ENCODE data around the gene SLC25A10.

The SLC25A10 gene

GRCh38 chr17:81712468-81713003, 452 bp downstream of the SLC25A10 start:
- TF ChIP-seq, protein P1, sequence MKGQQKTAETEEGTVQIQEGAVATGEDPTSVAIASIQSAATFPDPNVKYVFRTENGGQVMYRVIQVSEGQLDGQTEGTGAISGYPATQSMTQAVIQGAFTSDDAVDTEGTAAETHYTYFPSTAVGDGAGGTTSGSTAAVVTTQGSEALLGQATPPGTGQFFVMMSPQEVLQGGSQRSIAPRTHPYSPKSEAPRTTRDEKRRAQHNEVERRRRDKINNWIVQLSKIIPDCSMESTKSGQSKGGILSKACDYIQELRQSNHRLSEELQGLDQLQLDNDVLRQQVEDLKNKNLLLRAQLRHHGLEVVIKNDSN (IDR thresholded peaks at IDR 0.05), result no peak
- TF ChIP-seq TCF12 (IDR thresholded peaks at IDR 0.05; ENCODE audit: low read depth) (no peak), NFIC (IDR thresholded peaks at IDR 0.05) (no peak), ZBTB7A (IDR thresholded peaks at IDR 0.05; ENCODE audit: low read depth) (no peak), EGR1 (IDR thresholded peaks at IDR 0.05) (no peak), TEAD4 (IDR thresholded peaks at IDR 0.05) (no peak), CEBPB (IDR thresholded peaks at IDR 0.05) (no peak), FOXM1 (IDR thresholded peaks at IDR 0.05; ENCODE audit: borderline replicate concordance, low read depth) (no peak), EP300 (IDR thresholded peaks at IDR 0.05; ENCODE audit: borderline replicate concordance) (no peak), MAX (IDR thresholded peaks at IDR 0.05) (no peak; the same call in 1 of the 2 replicates), TAF1 (IDR thresholded peaks at IDR 0.05; ENCODE audit: low read depth) (no peak), RAD21 (IDR thresholded peaks at IDR 0.05; ENCODE audit: low read depth) (no peak; the same call in 1 of the 2 replicates), YY1 (IDR thresholded peaks at IDR 0.05; ENCODE audit: low read depth) (no peak), CREB1 (IDR thresholded peaks at IDR 0.05; ENCODE audit: low read depth) (no peak)
- TF ChIP-seq, protein P2, sequence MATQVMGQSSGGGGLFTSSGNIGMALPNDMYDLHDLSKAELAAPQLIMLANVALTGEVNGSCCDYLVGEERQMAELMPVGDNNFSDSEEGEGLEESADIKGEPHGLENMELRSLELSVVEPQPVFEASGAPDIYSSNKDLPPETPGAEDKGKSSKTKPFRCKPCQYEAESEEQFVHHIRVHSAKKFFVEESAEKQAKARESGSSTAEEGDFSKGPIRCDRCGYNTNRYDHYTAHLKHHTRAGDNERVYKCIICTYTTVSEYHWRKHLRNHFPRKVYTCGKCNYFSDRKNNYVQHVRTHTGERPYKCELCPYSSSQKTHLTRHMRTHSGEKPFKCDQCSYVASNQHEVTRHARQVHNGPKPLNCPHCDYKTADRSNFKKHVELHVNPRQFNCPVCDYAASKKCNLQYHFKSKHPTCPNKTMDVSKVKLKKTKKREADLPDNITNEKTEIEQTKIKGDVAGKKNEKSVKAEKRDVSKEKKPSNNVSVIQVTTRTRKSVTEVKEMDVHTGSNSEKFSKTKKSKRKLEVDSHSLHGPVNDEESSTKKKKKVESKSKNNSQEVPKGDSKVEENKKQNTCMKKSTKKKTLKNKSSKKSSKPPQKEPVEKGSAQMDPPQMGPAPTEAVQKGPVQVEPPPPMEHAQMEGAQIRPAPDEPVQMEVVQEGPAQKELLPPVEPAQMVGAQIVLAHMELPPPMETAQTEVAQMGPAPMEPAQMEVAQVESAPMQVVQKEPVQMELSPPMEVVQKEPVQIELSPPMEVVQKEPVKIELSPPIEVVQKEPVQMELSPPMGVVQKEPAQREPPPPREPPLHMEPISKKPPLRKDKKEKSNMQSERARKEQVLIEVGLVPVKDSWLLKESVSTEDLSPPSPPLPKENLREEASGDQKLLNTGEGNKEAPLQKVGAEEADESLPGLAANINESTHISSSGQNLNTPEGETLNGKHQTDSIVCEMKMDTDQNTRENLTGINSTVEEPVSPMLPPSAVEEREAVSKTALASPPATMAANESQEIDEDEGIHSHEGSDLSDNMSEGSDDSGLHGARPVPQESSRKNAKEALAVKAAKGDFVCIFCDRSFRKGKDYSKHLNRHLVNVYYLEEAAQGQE (IDR thresholded peaks at IDR 0.05; ENCODE audit: low read depth), result no peak

- no peak for TF ChIP-seq CEBPB (IDR thresholded peaks at IDR 0.05)
- TF ChIP-seq, protein P2 (IDR thresholded peaks at IDR 0.05; ENCODE audit: low read depth), result no peak
- TF ChIP-seq CREB1 (IDR thresholded peaks at IDR 0.05; ENCODE audit: low read depth), result no peak
- no peak for TF ChIP-seq ZBTB7A (IDR thresholded peaks at IDR 0.05; ENCODE audit: low read depth)
- TF ChIP-seq EGR1 (IDR thresholded peaks at IDR 0.05), result no peak
- TF ChIP-seq MAX (IDR thresholded peaks at IDR 0.05), result no peak
- TF ChIP-seq NFIC (IDR thresholded peaks at IDR 0.05), result no peak
- no peak for TF ChIP-seq RAD21 (IDR thresholded peaks at IDR 0.05; ENCODE audit: low read depth)
- no peak for TF ChIP-seq TCF12 (IDR thresholded peaks at IDR 0.05; ENCODE audit: low read depth)
Observed at GRCh38 chr17:81713004-81713555, 996 bp downstream of the SLC25A10 start.

DNA sequence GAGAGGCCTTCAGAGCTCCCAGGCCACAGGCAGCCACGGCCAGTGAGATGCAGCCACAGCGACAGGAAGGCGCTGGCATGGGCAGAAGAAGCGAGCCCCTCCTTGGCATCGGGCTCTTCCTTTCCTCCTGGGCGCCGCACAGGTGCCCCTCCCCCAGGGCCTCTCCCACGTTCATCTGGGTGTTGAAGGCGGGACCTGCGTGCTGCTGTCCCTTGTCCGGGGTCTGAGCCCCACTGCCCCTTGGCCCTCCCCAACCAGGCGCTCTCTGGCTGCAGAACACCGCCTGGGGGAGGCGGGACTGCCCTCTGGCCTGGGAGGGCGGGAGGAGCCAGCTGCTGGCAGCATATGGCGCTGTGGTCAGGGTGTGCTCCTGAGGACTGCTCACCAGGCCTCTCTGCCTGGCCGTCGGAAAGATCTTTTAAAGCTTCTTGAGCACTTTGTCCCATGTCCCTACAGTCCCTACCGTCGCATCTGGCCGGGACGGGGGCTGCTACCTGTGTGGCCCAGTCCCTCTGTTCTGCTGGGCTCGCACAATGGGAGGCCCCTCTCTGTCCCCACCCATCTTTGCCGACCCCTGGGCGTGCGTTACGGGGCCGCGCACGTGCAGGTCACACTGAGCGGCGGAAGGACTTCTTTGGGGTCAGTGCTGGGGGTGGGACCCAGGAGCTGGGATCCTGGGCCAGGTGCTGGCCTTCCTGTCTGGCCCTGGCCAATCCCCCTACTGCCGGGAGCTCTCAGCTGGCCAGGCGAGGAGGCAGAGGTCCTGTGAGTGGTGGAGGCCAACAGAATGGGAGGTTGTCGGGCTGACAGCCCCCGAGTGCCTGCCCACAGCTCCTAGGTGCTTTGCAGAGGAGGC, 1.7 kb downstream of the SLC25A10 start:
- TF ChIP-seq CEBPB (IDR thresholded peaks at IDR 0.05) (no peak), RAD21 (IDR thresholded peaks at IDR 0.05; ENCODE audit: low read depth) (no peak), FOXM1 (IDR thresholded peaks at IDR 0.05; ENCODE audit: borderline replicate concordance, low read depth) (no peak), NFIC (IDR thresholded peaks at IDR 0.05) (no peak), TEAD4 (IDR thresholded peaks at IDR 0.05) (no peak), ZBTB7A (IDR thresholded peaks at IDR 0.05; ENCODE audit: low read depth) (no peak; the same call in 1 of the 2 replicates)

DNA sequence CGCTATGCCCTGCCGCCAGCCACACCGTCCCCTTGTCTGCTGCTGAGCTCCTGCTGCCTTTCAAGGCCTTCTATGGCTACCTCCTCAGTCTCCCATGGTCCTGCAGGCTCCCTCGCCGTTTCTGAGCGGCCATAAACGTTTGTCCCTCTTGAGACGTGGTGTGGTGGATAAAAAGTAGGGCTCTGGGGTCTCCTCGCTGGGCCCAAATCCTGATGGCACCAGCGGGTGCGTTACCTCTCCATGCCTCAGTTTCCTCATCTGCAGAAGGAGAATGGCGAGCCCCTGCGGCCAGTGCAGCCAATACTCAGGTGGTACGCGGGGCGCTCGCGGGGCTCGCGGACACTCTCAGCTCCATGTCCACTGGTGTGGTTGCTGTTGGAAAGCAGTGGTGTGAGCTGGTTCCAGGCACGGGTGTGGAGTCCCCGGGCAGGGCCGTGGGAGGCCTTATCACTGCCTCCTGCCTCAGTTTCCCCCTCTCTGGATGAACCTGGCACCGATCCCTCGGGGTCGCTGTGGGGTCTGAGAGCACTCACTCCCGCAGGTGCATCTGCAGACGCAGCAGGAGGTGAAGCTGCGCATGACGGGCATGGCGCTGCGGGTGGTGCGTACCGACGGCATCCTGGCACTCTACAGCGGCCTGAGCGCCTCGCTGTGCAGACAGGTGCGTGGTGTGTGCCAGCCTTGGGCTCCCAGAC, 2.5 kb downstream of the SLC25A10 start:
- TF ChIP-seq NFIC (IDR thresholded peaks at IDR 0.05) (no peak), TCF12 (IDR thresholded peaks at IDR 0.05; ENCODE audit: low read depth) (no peak), CREB1 (IDR thresholded peaks at IDR 0.05; ENCODE audit: low read depth) (no peak)

DNA sequence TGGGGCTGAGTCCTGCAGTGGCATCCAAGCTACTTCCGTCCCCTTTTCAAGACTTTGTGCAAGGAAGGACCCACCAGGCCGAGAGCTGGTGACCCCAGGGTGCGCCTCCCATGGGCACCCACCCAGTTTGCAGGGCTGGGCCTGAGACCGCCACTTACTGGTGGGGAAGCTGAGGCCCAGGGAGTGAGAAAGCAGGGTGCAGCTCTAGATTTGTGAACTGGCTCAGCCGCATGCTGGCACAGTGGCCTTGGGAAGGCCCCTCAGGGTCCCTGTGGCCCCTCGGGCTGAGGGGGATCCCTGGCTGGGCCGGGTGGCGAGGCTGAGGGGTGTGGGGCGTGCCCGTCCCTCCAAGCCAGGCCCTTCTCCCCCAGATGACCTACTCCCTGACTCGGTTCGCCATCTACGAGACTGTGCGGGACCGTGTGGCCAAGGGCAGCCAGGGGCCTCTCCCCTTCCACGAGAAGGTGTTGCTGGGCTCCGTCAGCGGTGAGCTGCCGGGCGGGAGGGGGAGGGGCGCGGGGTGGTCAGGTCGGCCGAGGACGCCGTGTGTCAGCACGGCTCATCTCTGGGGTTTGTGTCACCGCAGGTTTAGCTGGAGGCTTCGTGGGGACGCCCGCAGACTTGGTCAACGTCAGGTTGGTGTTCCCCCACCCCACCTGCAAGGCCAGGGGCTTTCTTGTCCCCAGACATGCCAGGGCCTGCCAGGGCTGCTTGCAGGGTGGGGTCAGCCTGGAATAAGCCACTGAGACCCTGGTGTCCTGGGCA, 3.2 kb downstream of the SLC25A10 start:
- TF ChIP-seq NFIC (IDR thresholded peaks at IDR 0.05) (no peak), FOXM1 (IDR thresholded peaks at IDR 0.05; ENCODE audit: borderline replicate concordance, low read depth) (no peak), CREB1 (IDR thresholded peaks at IDR 0.05; ENCODE audit: low read depth) (no peak), EGR1 (IDR thresholded peaks at IDR 0.05) (no peak), MAX (IDR thresholded peaks at IDR 0.05) (no peak), EP300 (IDR thresholded peaks at IDR 0.05; ENCODE audit: borderline replicate concordance) (no peak), YY1 (IDR thresholded peaks at IDR 0.05; ENCODE audit: low read depth) (no peak), TEAD4 (IDR thresholded peaks at IDR 0.05) (no peak), TCF12 (IDR thresholded peaks at IDR 0.05; ENCODE audit: low read depth) (no peak), RAD21 (IDR thresholded peaks at IDR 0.05; ENCODE audit: low read depth) (no peak), TAF1 (IDR thresholded peaks at IDR 0.05; ENCODE audit: low read depth) (no peak), ZBTB7A (IDR thresholded peaks at IDR 0.05; ENCODE audit: low read depth) (no peak), CEBPB (IDR thresholded peaks at IDR 0.05) (no peak)
- TF ChIP-seq, protein P2 (IDR thresholded peaks at IDR 0.05; ENCODE audit: low read depth), result no peak
- TF ChIP-seq, protein P1 (IDR thresholded peaks at IDR 0.05), result no peak

Measured in Ishikawa (cell line).